Stimulated activated CD8-positive, alpha-beta memory T cell treated with anti-CD3 and anti-CD28 coated beads, Interleukin-4, amount 100 ng/mL, for 1 hour (primary cell): ENCODE measurements around the gene PHF14.
"Not testable (repeated sequence)": the region's sequence is repeated elsewhere in the genome, so short reads cannot be mapped to it uniquely, and the experiment has no call there.

Source experiments
- DNase-seq, 2 donors: peaks; one replicate each; pipeline ENCODE4 v3.0.0-alpha.2; 2020; ENCODE audit warnings: low read depth in 2 of 2, low spot score in 1 of 2

PHF14 gene, protein sequence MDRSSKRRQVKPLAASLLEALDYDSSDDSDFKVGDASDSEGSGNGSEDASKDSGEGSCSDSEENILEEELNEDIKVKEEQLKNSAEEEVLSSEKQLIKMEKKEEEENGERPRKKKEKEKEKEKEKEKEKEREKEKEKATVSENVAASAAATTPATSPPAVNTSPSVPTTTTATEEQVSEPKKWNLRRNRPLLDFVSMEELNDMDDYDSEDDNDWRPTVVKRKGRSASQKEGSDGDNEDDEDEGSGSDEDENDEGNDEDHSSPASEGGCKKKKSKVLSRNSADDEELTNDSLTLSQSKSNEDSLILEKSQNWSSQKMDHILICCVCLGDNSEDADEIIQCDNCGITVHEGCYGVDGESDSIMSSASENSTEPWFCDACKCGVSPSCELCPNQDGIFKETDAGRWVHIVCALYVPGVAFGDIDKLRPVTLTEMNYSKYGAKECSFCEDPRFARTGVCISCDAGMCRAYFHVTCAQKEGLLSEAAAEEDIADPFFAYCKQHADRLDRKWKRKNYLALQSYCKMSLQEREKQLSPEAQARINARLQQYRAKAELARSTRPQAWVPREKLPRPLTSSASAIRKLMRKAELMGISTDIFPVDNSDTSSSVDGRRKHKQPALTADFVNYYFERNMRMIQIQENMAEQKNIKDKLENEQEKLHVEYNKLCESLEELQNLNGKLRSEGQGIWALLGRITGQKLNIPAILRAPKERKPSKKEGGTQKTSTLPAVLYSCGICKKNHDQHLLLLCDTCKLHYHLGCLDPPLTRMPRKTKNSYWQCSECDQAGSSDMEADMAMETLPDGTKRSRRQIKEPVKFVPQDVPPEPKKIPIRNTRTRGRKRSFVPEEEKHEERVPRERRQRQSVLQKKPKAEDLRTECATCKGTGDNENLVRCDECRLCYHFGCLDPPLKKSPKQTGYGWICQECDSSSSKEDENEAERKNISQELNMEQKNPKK

DNA sequence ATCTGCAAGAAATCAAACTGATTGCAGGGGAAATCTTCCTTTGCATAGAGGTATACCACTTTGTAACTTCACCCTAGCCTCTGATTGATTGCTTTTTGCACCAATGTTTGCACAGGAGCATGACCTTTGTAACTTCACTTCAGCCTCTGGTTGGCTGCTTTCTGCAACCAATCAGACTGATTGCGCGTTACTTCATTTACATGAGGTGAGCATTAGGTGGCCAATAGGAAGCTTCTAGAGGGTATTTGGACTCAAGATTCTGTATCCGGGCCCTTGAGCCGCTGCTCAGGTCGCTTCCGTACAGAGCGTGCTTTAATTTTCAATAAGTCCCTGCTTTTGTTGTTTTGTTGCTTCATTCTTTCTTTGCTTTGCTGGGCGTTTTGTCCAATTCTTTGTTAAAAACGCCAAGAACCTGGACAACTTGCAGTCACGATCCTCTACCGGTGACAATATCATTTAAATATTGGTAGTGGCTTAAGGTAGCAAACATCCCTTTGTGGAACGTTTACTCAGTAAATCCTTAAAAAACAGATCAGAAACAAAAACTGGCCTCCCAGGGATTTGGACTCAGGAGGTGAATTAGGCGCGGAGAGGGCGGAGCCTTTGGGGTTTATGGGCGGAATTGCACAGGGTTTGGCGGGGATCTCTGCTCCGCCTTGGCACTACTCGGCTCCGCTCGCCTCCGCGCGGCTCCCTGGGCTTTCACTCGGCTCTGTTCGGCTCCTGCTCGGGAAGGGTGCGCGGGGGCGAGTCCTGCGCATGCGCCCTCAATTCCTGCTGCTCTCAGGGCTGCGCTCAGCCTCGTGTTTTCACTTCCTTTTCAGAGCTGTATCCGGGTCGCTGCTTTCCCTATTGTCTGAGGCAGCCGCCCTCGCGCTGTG lies at the start of gene PHF14:
Gene PHF14 (plus strand): TSS at position 812 of the 881 bp plus-strand sequence. CDS start 452 bp downstream, outside the sequence.
- DNase-seq = peak; percentile 79 to 90

DNA sequence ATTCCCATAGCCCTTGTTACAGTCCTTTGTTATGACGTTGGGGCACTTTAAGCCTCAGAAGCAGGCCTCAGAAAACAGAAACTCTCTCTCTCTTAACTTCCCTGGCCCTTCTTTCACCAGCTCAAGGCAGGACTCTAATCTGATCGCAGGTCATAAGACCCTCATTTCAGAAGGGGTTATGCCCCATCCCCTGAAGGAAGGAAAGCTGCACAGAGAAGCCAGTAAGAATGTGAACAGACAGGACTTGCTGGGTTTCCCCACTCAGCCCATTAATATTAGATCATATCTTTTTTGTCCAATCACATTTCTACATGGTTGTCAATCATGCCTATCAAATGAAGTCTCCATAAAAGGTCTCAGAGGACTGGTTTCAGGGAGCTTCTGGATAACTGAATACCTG lies 49.3 kb upstream of the PHF14 start:
- DNase-seq = no peak

DNA sequence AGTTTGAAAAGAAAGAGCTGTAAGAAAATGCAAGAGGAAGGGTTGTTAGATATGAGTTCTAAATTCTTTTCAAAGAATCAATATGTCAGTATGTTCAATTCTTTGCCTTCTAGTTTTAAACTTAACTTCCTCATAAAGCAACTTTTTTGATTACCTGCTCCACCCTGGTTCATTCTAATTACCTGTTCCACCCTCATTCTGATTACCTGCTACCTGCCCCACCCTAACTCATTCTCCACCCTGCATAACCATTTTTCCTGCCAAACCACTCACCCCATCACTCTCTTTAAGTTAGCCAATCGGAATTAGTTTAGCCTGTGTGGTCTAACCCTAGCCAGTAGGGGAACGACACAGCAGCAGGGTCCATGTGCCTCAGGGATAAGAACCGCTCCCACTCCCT lies 45.5 kb upstream of the PHF14 start:
- DNase-seq = not testable (repeated sequence)

DNA sequence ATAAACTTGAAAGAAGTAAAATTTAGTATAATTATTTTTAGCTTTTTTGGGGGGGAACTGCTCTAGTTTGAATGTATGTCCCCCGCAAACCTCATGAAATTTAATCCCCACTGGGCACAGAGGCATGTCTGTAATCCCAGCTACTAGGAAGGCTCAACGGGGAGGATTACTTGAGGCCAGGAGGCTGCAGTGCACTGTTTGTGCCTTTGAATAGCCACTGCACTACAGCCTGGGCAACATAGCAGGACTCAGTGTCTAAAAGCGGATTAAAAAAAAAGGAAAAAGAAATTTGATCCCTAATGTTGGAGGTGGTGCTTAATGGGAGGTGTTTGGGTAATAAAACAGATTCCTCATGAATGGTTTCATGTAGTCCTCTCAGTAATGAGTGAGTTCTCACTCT lies 43.1 kb upstream of the PHF14 start:
- no peak for DNase-seq

DNA sequence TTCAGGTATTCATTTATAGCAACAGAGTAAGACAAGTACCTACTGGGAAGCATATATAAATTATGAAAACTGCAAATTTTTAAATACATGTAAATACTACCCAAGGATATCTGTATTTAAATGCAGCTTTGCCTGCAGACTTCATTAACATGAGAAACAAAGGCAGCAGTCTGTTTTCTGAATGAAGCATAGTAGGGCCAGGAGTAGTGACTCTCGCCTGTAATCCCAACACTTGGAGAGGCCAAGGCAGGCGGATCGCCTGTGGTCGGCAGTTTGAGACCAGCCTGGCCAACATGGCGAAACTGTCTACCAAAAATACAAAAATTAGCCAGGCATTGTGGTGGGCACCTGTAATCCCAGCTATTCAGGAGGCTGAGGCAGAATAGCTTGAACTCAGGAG lies 42.5 kb upstream of the PHF14 start:
- DNase-seq = no peak

DNA sequence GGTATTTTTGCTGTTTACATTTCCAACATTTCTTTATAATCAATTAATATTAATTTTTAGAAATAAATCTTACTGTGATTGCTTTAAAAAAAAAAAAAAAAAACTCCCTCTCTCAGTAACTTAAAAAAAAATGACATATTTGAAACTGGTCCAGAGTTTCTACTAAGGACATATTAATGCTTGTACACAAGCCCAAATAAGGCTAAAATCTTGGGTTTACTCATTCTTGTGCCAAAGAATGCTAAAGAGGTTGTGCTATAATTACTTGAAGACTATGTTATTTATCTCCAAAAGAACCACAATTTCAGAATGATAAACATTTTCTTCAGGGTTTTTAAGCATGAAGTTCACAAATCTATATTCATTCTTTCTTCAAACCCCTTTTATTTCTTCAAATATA lies 39.4 kb upstream of the PHF14 start:
- DNase-seq = no peak

DNA sequence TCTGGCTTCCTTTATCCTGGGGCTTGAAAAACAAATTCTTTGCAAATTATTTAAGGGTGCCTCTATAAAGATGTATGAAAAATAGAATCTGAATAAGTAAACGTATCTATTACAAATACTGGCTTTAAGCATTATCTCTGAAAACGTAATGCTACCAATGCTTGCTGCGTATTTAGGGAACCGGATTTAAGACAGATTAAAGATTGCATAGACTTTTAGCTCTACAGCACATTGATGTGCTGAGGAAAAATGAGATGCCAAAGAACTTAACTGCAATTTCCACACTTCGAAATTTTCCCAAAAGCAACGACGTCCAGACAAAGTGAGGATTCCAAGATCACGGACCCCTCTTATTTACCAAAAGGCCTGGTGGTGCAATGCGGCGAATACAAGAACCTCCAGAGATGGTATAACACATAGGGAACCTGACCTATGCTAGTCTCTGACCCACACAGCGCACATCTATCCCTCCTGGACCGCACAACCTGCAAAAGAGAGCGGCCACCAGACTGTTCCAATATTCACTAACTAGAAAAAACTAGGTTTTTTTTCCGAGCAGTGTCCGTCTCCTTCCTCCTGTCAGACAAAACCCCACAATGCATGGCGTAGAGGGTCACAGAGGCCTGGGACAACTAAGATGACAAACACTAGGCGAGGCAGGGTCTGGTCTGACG lies 34.3 kb upstream of the PHF14 start:
- DNase-seq = no peak

DNA sequence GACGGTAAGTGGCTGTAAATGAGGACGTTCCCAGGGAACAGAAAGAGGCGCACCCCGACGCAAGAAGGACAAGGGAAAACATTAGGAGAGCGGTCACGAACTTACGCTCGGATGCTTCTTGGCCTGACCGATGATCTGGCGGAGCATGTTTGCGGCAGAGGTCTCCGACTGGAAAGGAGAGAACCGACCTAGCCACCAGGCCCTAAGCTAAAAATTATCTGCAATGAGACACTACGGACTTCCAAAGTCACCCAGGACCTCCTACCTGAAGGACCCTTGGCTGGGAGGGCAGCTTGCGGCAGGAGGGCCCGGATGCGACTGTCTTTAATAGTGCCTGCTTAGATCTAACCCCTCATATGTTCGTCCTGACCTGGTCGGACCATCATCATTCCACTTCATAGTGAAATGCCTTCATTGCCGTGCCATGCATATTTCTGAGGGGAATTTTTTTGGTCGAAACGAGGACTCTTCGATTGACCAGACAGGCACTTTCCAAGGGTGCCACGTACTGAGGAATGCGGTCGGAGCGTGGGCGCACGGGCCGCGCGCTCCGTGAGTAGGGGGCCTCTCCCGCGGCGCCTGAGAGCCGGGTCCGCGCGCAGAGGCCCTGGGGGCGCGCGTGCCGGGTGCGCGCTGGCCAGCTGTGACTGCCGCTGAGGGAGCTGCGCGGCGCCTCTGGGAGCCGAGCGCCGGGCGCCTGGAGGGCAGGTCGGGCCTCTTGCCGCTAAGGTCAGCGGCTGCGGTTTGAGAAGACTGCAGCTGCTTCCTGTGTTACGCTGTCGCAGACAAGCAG lies 33.6 kb upstream of the PHF14 start:
- DNase-seq = peak; percentile 55 to 67

DNA sequence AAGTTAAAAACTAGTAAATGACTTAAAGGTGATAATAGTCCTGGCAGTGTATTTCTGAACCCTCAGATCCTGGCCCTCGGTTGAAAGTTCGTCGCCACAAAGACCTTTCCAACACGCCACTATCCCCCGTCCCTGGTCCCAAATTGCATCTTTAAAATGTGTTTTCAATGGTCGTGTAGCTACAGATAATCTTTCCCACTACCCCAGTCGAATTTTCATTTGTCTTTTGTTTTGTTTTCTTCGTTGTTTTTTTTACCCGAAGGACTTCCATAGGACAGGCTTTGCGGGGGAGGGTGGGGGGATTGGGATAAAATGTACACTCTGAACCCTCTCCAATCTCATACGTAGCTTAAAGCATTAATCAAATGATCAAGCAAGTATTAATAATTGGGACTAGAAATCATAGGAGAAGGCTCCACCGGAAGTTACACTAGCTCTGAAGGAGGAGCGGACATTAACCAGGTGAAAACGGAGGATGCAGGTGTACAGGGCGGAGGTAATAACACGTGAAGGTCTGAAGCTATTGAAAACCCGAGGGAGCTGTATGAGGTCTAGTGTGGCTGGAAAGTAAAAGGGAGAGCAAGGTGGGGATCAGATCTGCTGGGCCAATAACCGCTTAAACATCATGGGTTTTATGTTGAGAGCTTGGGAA lies 32.8 kb upstream of the PHF14 start:
- no peak for DNase-seq

DNA sequence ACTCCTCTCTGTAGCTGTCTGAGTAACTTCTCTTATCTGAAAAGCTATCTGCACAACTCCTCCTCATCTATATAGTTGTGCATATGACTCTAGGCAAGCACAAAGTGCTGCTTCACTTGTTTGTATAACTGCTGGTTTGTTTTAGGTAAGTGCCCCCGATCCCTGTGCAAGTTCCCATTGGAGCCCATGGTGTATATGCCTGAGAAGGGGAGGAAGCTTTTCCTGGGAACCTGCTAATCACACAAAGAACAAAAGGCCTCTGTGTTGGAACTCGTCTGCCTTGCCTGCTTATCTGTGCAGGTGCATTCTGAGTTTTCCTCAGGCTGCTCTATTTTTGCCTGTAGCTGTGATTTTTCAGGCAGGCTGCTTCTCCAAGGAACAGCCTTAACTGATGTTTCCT lies 23.2 kb upstream of the PHF14 start:
- DNase-seq = no peak

DNA sequence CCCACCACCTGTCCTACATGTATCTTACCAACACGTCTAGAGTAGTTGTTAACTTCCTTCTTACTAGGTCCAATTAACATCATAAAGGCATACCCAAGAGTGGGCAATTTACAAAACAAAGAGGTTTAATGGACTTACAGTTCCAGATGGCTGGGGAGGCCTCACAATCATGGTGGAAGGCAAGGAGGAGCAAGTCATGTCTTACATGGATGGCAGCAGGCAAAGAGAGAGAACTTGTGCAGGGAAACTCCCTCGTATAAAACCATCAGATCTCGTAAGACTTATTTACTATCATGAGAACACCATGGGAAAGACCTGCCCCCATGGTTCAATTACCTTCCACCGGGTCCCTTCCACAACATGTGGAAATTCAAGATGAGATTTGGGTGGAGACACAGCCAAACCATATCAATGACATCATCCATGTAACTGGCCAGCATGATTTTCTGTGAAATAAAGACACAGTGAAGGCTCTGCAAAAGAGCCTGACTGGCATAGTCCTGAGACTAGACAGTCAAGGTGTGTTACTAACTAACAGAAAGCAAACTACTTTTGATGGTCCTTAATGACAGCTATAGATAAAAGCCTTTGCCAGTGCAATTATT lies 22.6 kb upstream of the PHF14 start:
- DNase-seq = not testable (repeated sequence)

DNA sequence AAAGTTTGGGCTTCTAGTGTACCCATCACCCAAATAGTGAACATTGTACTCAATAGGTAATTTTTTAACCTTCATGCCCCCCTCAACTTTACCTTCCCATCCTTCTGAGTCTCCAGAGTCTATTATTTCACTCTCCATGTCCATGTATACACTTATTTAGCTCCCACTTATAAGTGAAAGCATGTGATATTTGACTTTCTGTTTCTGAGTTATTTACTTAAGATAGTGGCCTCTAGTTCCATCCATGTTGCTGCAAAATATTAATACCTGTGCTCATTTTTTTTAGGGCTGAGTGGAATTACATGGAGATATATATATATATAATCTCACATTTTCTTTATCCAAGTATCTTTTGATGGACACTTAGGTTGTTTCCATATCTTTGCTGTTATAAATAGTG lies 21.1 kb upstream of the PHF14 start:
- DNase-seq = no peak

DNA sequence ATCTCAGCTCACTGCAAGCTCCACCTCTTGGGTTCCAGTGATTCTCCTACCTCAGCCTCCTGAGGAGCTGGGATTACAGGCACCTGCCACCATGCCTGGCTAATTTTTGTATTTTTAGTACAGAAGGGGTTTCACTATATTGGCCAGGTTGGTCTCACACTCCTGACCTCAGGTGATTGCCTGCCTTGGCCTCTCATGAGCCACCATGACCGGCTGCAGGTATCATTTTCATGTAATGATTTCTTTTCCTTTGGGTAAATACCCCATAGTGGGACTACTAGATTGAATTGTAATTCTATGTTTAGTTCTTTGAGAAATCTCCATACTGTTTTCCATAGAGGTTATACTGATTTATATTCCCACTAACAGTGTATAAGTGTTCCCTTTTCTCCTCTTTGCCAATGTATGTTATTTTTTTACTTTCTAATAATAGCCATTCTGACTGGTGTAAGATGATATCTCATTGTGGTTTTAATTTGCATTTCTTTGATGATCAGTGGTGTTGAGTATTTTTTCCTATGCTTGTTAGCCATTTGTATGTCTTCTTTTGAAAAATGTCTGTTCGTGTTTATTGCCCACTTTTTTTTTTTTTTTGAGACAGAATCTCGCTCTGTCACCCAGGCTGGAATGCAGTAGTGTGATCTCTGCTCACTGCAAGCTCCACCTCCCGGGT lies 20.5 kb upstream of the PHF14 start:
- not testable (repeated sequence) for DNase-seq

DNA sequence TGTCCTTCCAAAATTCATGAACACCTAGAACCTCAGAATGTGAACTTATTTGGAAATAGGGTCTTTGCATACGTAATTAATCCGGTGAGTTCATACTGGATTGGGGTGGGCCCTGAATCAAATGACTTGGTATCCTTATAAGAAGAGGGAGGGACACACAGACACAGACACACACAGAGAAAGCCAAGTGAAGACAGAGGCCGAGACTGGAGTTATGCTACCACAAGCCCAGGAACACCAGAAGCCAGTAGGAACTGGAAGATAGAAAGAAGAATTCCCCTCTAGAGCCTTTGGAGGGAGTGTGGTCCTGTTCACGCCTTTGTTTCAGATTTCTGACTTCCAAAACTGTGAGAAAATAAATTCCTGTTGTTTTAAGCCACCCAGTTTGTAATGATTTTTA lies 17.1 kb upstream of the PHF14 start:
- no peak for DNase-seq

DNA sequence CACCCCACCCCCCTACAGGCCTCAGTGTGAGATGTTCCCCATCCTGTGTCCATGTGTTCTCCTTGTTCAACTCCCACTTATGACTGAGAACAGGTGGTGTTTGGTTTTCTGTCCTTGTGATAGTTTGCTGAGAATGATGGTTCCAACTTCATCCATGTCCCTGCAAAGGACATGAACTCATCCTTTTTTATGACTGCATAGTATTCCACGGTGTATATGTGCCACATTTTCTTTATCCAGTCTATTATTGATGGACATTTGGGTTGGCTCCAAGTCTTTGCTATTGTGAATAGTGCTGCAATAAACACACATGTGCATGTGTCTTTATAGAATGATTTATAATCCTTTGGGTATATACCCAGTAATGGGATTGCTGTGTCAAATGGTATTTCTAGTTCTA lies 13.4 kb upstream of the PHF14 start:
- not testable (repeated sequence) for DNase-seq

DNA sequence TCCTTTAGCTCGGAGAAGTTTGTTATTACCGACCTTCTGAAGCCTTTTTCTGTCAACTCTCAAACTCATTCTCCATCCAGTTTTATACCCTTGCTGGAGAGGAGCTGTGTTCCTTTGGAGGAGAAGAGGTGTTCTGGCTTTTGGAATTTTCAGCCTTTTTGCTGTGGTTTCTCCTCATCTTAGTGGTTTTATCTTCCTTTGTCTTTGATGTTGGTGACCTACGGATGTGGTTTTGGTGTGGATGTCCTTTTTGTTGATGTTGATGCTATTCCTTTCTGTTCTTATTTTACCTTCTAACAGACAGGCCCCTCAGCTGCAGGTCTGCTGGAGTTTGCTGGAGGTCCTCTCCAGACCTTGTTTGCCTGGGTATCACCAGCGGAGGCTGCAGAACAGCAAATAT lies 8.7 kb upstream of the PHF14 start:
- not testable (repeated sequence) for DNase-seq

DNA sequence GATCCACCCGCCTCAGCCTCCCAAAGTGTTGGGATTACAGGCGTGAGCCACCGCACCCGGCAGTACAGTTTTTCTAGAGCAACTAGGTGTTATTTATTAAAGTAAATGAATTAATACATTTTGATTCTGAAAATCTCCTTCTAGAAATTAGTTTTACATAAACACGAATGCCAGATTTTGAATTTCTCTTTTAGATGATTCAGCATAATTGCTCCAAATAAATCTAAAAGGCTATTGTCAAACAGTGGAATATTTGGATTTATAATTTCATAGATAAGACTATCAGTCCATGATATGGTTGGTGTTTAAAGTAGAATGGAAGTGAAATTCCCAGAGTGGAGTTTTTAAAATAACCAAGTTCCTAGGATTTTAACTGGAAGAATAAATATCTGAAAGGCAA lies 1.5 kb upstream of the PHF14 start:
- no peak for DNase-seq
